ENCODE data around the gene CACUL1. TPM values are rescaled to one million over a fixed set of nuclear protein-coding genes. Genes with fewer than 3 reads are reported as not detected.

Gene CACUL1
- total RNA-seq, 1 experiment from 2014 or later: 67.5 TPM

- TF ChIP-seq EGR1 (IDR thresholded peaks at IDR 0.05; ENCODE audit: low read depth) (no peak), SIN3A (IDR thresholded peaks at IDR 0.05; ENCODE audit: low read depth) (peak; percentile 51; the same call in 1 of the 2 replicates)
These were observed 56.3 kb downstream of the CACUL1 start (continued) for GRCh38 chr10:118698421-118698820.

DNA sequence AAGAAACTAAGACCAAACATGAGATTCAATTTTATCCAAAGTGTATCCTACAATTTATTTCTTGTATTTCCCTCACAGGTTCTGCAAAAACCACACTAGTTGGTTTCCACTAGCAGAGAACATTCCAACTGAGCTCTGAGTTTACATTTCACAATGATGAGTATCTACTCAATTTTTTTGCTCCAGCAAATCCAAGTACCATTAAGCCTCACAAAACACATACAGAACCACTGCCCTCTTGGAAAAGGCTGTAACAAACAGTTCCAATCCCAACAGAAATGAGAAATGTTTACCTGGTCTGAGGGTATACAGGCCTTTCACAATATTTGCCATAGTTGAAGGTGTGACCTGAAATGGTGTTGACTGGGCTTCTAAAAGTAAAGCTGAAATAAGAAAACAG, 59.9 kb downstream of the CACUL1 start:
- peaks cover 4% of the 10 kb centered on the region; the same call in 1 of the 2 replicates for H4K20me1 ChIP-seq (ENCODE audit: insufficient read depth)
- H3K4me3 ChIP-seq (replicated peaks in 1 of 2; ENCODE audit: low read depth in 1 of 2, low read length in 2 of 2): no peak overlapping the region
- intact Hi-C loops (cut with micrococcal nuclease): no loop called here
- no peak overlapping the region for H3K27ac ChIP-seq (ENCODE audit: low read depth, low read length)
- peaks cover 18 to 22% of the 10 kb centered on the region in 2 experiments for H3K4me1 ChIP-seq (ENCODE audit: control insufficient read depth in 1 of 2, insufficient read depth in 2 of 2, low read length in 2 of 2)
- no peak for ATAC-seq
- no peak overlapping the region for H3K9ac ChIP-seq (ENCODE audit: low read length)
- peaks cover 10% of the 10 kb centered on the region; the same call in 1 of the 2 replicates for H3K79me2 ChIP-seq (ENCODE audit: insufficient read depth, low read length)
- no peak for DNase-seq (ENCODE audit: low read depth, low spot score)
- no peaks in the 10 kb centered on the region for H3K27me3 ChIP-seq (ENCODE audit: insufficient read depth, low read length)
- H2AFZ ChIP-seq (ENCODE audit: low read depth, low read length, poor library complexity, severe bottlenecking): no peak overlapping the region
- H3K9me2 ChIP-seq (ENCODE audit: insufficient read depth): no peaks in the 10 kb centered on the region
- no peak overlapping the region for H3K4me2 ChIP-seq (ENCODE audit: low read length)
- TF ChIP-seq EGR1 (IDR thresholded peaks at IDR 0.05; ENCODE audit: low read depth) (no peak), CEBPB (IDR thresholded peaks at IDR 0.05; ENCODE audit: low read depth) (no peak), ZFX (IDR thresholded peaks at IDR 0.05) (no peak), CBX3 (IDR thresholded peaks at IDR 0.05; ENCODE audit: low read depth) (no peak), RAD21 (IDR thresholded peaks at IDR 0.05; ENCODE audit: low read depth) (no peak)
- TF ChIP-seq, protein P1, sequence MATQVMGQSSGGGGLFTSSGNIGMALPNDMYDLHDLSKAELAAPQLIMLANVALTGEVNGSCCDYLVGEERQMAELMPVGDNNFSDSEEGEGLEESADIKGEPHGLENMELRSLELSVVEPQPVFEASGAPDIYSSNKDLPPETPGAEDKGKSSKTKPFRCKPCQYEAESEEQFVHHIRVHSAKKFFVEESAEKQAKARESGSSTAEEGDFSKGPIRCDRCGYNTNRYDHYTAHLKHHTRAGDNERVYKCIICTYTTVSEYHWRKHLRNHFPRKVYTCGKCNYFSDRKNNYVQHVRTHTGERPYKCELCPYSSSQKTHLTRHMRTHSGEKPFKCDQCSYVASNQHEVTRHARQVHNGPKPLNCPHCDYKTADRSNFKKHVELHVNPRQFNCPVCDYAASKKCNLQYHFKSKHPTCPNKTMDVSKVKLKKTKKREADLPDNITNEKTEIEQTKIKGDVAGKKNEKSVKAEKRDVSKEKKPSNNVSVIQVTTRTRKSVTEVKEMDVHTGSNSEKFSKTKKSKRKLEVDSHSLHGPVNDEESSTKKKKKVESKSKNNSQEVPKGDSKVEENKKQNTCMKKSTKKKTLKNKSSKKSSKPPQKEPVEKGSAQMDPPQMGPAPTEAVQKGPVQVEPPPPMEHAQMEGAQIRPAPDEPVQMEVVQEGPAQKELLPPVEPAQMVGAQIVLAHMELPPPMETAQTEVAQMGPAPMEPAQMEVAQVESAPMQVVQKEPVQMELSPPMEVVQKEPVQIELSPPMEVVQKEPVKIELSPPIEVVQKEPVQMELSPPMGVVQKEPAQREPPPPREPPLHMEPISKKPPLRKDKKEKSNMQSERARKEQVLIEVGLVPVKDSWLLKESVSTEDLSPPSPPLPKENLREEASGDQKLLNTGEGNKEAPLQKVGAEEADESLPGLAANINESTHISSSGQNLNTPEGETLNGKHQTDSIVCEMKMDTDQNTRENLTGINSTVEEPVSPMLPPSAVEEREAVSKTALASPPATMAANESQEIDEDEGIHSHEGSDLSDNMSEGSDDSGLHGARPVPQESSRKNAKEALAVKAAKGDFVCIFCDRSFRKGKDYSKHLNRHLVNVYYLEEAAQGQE (IDR thresholded peaks at IDR 0.05; ENCODE audit: low read depth): no peak
- CTCF ChIA-PET: interaction anchor here (2.9 kb wide), 1 partner anchor 26 kb away, joined by 6 read pairs; no protein-coding TSS in a partner anchor
- RAD21 ChIA-PET (ENCODE audit: low non-redundant PET in 1 of 2, low total read pairs in 2 of 2, uncharacterized antibody in 2 of 2, unreplicated experiment in 2 of 2): no interaction called here
- no peaks in the 10 kb centered on the region for H3K9me3 ChIP-seq (ENCODE audit: control insufficient read depth in 1 of 2, insufficient read depth in 1 of 2, low read depth in 1 of 2, low read length in 2 of 2)
- BruUV-seq (replicated peaks): no TSS peak
- peaks cover 0 to 5% of the 10 kb centered on the region in 2 experiments; a peak in 1 of 4 replicates for H3K36me3 ChIP-seq (ENCODE audit: control insufficient read depth in 1 of 2, insufficient read depth in 2 of 2, low read length in 2 of 2)
- POLR2A ChIA-PET: no interaction called here

Measured in HCT116 (cell line).